CD14-positive monocyte (primary cell): ENCODE measurements around the gene RASSF4. TPM values are rescaled to one million over a fixed set of nuclear protein-coding genes. Genes with fewer than 3 reads are reported as not detected.
A peak's percentile ranks its signal among the peaks of the same experiment; 100 is the strongest.

Source experiments
- DNase-seq, 3 donors: peaks; one replicate each; pipeline ENCODE4 v3.0.0-alpha.2; 2011 to 2022
- H2AFZ ChIP-seq: 2 replicates; pipeline ENCODE4 v1.6.0; 2012; ENCODE audit warnings: mild to moderate bottlenecking, low read depth, low read length, inconsistent platforms; ENCODE audit not compliant: insufficient read depth, poor library complexity, severe bottlenecking
- H3K27ac ChIP-seq, 2 donors: 1 replicate in 1 of 2; 2 replicates in 1 of 2; pipeline ENCODE4 v1.5.1; 2012 to 2013; ENCODE audit warnings: low read length in 2 of 2, control low read depth in 1 of 2, inconsistent platforms in 1 of 2, low read depth in 1 of 2, mild to moderate bottlenecking in 1 of 2
- H3K27me3 ChIP-seq, 2 donors: one replicate each; pipeline versions ENCODE4 v1.6.0 to v1.6.1; 2011 to 2013; ENCODE audit warnings: low read length in 2 of 2; ENCODE audit not compliant: control insufficient read depth in 2 of 2, insufficient read depth in 2 of 2
- H3K36me3 ChIP-seq, 2 donors: replicated peaks in 1 of 2; 1 replicate in 1 of 2; 2 replicates in 1 of 2; pipeline versions ENCODE4 v1.5.1 to v1.6.1; 2012 to 2013; ENCODE audit warnings: low read length in 2 of 2, control low read depth in 1 of 2, inconsistent platforms in 1 of 2, mild to moderate bottlenecking in 1 of 2; ENCODE audit not compliant: insufficient read depth in 2 of 2, control insufficient read depth in 1 of 2
- H3K4me1 ChIP-seq, 2 donors: 1 replicate in 1 of 2; 2 replicates in 1 of 2; pipeline versions ENCODE4 v1.5.1 to v1.6.1; 2012 to 2013; ENCODE audit warnings: low read length in 2 of 2, control low read depth in 1 of 2, inconsistent platforms in 1 of 2, mild to moderate bottlenecking in 1 of 2, moderate library complexity in 1 of 2; ENCODE audit not compliant: insufficient read depth in 2 of 2, control insufficient read depth in 1 of 2
- H3K4me2 ChIP-seq: replicated peaks from 2 replicates; pipeline ENCODE3; 2012; ENCODE audit warnings: low read length, moderate library complexity, mild to moderate bottlenecking; ENCODE audit not compliant: poor library complexity, severe bottlenecking; ENCODE audit errors: extremely low read depth
- H3K4me3 ChIP-seq, 3 experiments: fragments of 200-600 bp in 1 of 3; sonication (generic) in 1 of 3; replicated peaks in 1 of 3; 1 replicate in 2 of 3; 2 replicates in 1 of 3; pipeline ENCODE4 v1.5.1; 2011 to 2013; ENCODE audit warnings: low read length in 3 of 3, mild to moderate bottlenecking in 3 of 3, control low read depth in 2 of 3, low read depth in 2 of 3, inconsistent platforms in 1 of 3, moderate library complexity in 1 of 3
- H3K79me2 ChIP-seq: 2 replicates; pipeline ENCODE4 v1.6.0; 2012; ENCODE audit warnings: mild to moderate bottlenecking, control low read depth, inconsistent platforms, low read length, moderate library complexity; ENCODE audit not compliant: insufficient read depth
- H3K9ac ChIP-seq: 2 replicates; pipeline ENCODE4 v1.6.0; 2017; ENCODE audit warnings: low read length, mild to moderate bottlenecking; ENCODE audit not compliant: insufficient read depth, poor library complexity, severe bottlenecking
- H3K9me3 ChIP-seq, 2 donors: replicated peaks in 1 of 2; 1 replicate in 1 of 2; 2 replicates in 1 of 2; pipeline versions ENCODE4 v1.5.1 to v1.6.1; 2012 to 2013; ENCODE audit warnings: low read length in 2 of 2, control low read depth in 1 of 2; ENCODE audit not compliant: control insufficient read depth in 1 of 2, insufficient read depth in 1 of 2
- H4K20me1 ChIP-seq: 2 replicates; pipeline ENCODE4 v1.6.0; 2012; ENCODE audit warnings: mild to moderate bottlenecking, low read length, control low read depth, moderate library complexity; ENCODE audit not compliant: insufficient read depth
- H3K27ac Mint-ChIP-seq, 7 donors: one replicate each; pipeline ENCODE4 v1.8.0; 2020; ENCODE audit warnings: mild to moderate bottlenecking in 7 of 7, mixed read lengths in 7 of 7, moderate library complexity in 6 of 7, inconsistent platforms in 2 of 7
- H3K27me3 Mint-ChIP-seq, 3 donors: one replicate each; pipeline ENCODE4 v1.8.0; 2021 to 2022; ENCODE audit warnings: low read depth in 3 of 3, mild to moderate bottlenecking in 3 of 3, mixed read lengths in 3 of 3, moderate library complexity in 3 of 3, inconsistent platforms in 1 of 3
- H3K36me3 Mint-ChIP-seq, 2 donors: one replicate each; pipeline ENCODE4 v1.8.0; 2020; ENCODE audit warnings: mixed read lengths in 2 of 2, inconsistent platforms in 1 of 2, mild to moderate bottlenecking in 1 of 2
- H3K4me1 Mint-ChIP-seq: one replicate; pipeline ENCODE4 v1.8.0; 2020; ENCODE audit warnings: mild to moderate bottlenecking, mixed read lengths
- H3K4me3 Mint-ChIP-seq, 2 donors: one replicate each; pipeline ENCODE4 v1.8.0; 2020; ENCODE audit warnings: mild to moderate bottlenecking in 2 of 2, mixed read lengths in 2 of 2, moderate library complexity in 1 of 2
- H3K9me3 Mint-ChIP-seq, 7 donors: one replicate each; pipeline ENCODE4 v1.8.0; 2020 to 2022; ENCODE audit warnings: mixed read lengths in 7 of 7, mild to moderate bottlenecking in 6 of 7, moderate library complexity in 6 of 7, inconsistent platforms in 2 of 7
- CTCF ChIP-seq: fragments of 200-600 bp; IDR thresholded peaks from one replicate; pipeline ENCODE4 v1.8.0; 2022; ENCODE audit warnings: antibody characterized with exemption, mild to moderate bottlenecking
- WGBS: methylation state at CpG from one replicate; pipeline ENCODE4 v1.1.5; 2013; ENCODE audit warnings: missing lambda C conversion rate; ENCODE audit not compliant: insufficient coverage; 5-methylcytosine and 5-hydroxymethylcytosine counted together
- intact Hi-C, 2 donors: fragments of 100-400 bp; cut with micrococcal nuclease; formaldehyde crosslinking; loops; one replicate each; pipeline versions ENCODE4 v1.15.0 to v1.15.1; 2023
- polyA plus RNA-seq, 3 donors: library from polyadenylated mRNA; depleted of rRNA in 1 of 3; unstranded in 2 of 3; stranded (reverse) in 1 of 3; fragments of 300-500 nt in 2 of 3; fragments of >200 nt in 1 of 3; fragmentation: Illumina TruSeq in 2 of 3; gene quantifications; 1 replicate in 2 of 3; 2 replicates in 1 of 3; pipeline ENCODE4 v1.2.3, GENCODE V29; 2012 to 2021

Gene RASSF4
- polyA plus RNA-seq, 3 donors = 117 to 290 (median 120) TPM

- H3K27me3 ChIP-seq = no peaks in the 10 kb centered on the region
- H3K4me3 ChIP-seq = no peak overlapping the region
- no peak overlapping the region for H3K4me3 Mint-ChIP-seq
- DNase-seq = no peak
- peaks cover 52% of the 10 kb centered on the region for H3K4me1 Mint-ChIP-seq
- H3K4me2 ChIP-seq = no peak overlapping the region
- intact Hi-C loops = no loop called here
- no peak overlapping the region for H3K27ac Mint-ChIP-seq
- 80% methylated on average over 1 of the region's 6 CpGs for WGBS
- peaks cover 11% of the 10 kb centered on the region for H3K79me2 ChIP-seq
- peaks cover 26 to 28% of the 10 kb centered on the region in 2 donors for H3K36me3 Mint-ChIP-seq
- H3K27ac ChIP-seq = peak overlapping the region in 1 of 2 donors; percentile 7
- H3K9ac ChIP-seq = no peak overlapping the region
- H2AFZ ChIP-seq = no peak overlapping the region
- peaks cover 42% of the 10 kb centered on the region for H4K20me1 ChIP-seq
- H3K27me3 Mint-ChIP-seq = peaks cover 0 to 6% (median 1%) of the 10 kb centered on the region in 3 donors
- peaks cover 18 to 35% of the 10 kb centered on the region in 2 donors for H3K4me1 ChIP-seq
- peaks cover 30 to 32% of the 10 kb centered on the region in 2 donors for H3K36me3 ChIP-seq
- TF ChIP-seq CTCF = no peak
- H3K9me3 Mint-ChIP-seq = no peaks in the 10 kb centered on the region
- H3K9me3 ChIP-seq = no peaks in the 10 kb centered on the region
These were observed 37.6 kb downstream of the RASSF4 start for GRCh38 chr10:44997105-44997748.

- intact Hi-C loops = no loop called here
- H3K27ac Mint-ChIP-seq = no peak overlapping the region
These were observed 38.6 kb downstream of the RASSF4 start for GRCh38 chr10:44998146-44998631.

More at GRCh38 chr10:44998146-44998631, 38.6 kb downstream of the RASSF4 start:
- Mint-ChIP-seq H3K9me3 (peaks cover 0 to 2% (median 0%) of the 10 kb centered on the region in 7 donors), H3K4me1 (peaks cover 57% of the 10 kb centered on the region), H3K36me3 (peaks cover 18 to 20% of the 10 kb centered on the region in 2 donors), H3K4me3 (no peak overlapping the region), H3K27me3 (peaks cover 0 to 6% (median 1%) of the 10 kb centered on the region in 3 donors)
- H4K20me1 ChIP-seq = peaks cover 32% of the 10 kb centered on the region
- H3K9ac ChIP-seq = no peak overlapping the region
- no peak overlapping the region for H3K4me3 ChIP-seq
- no peaks in the 10 kb centered on the region for H3K27me3 ChIP-seq
- 83% methylated on average over 2 of the region's 6 CpGs for whole genome bisulfite sequencing
- H3K79me2 ChIP-seq = peaks cover 21% of the 10 kb centered on the region
- peaks cover 21 to 23% of the 10 kb centered on the region in 2 donors for H3K36me3 ChIP-seq
- peaks cover 18 to 38% of the 10 kb centered on the region in 2 donors for H3K4me1 ChIP-seq
- no peaks in the 10 kb centered on the region for H3K9me3 ChIP-seq
- no peak for DNase-seq
- H3K4me2 ChIP-seq = no peak overlapping the region
- no peak overlapping the region for H3K27ac ChIP-seq
- H2AFZ ChIP-seq = no peak overlapping the region
- no peak for TF ChIP-seq CTCF
